HepG2 (cell line): ENCODE data around the gene PARP1. TPM values are rescaled to one million over a fixed set of nuclear protein-coding genes. Genes with fewer than 3 reads are reported as not detected.

ENCODE experiments used
- ATAC-seq: fragments of 200-7000 bp; cut with Tn5 transposase; 3 replicates; pipeline ENCODE4 v1.9.1; 2020; ENCODE audit warnings: mild to moderate bottlenecking, moderate library complexity
- BruUV-seq: library from RNA; stranded (reverse); fragments of 400-500 nt; replicated peaks from 2 replicates; lab custom pipeline; 2021; lab: Mats Ljungman, UMichigan
- CTCF ChIA-PET: fragments of 300-600 bp; formaldehyde crosslinking; extraction: SDS; loops from one replicate; lab custom pipeline; 2021; ENCODE audit warnings: low total read pairs, inconsistent platforms, low intra/inter-chr PET ratio; lab: Yijun Ruan, JAX
- POLR2A ChIA-PET: fragments of 350-600 bp; sonication (Branson Sonifier 250); formaldehyde crosslinking; loops from one replicate; lab custom pipeline; 2020; ENCODE audit warnings: antibody characterized with exemption, inconsistent platforms; lab: Yijun Ruan, JAX
- DNase-seq: peaks from one replicate; pipeline ENCODE4 v3.0.0-alpha.2; 2015; ENCODE audit warnings: low spot score
- FAIRE-seq: peaks from 3 replicates; lab custom pipeline; 2011; peaks lifted over from hg19 to GRCh38; lab: Jason Lieb, UNC
- H2AFZ ChIP-seq: one replicate; pipeline ENCODE4 v1.6.1; 2011; ENCODE audit warnings: low read length, inconsistent platforms
- H3K27ac ChIP-seq: fragments of 300-600 bp; 3 replicates; pipeline ENCODE4 v1.8.0; 2011; ENCODE audit warnings: mixed run types, mild to moderate bottlenecking, mixed read lengths, low read length, inconsistent platforms; ENCODE audit not compliant: insufficient read depth; ENCODE audit errors: extremely low read length
- H3K27me3 ChIP-seq, 2 experiments: fragments of 200-600 bp in 1 of 2; 2 replicates in 1 of 2; 3 replicates in 1 of 2; pipeline versions ENCODE4 v1.6.0 to v1.8.0; 2011; ENCODE audit warnings: low read length in 2 of 2, mild to moderate bottlenecking in 2 of 2, moderate library complexity in 2 of 2, inconsistent platforms in 1 of 2; ENCODE audit not compliant: insufficient read depth in 2 of 2, control insufficient read depth in 1 of 2
- H3K36me3 ChIP-seq, 2 experiments: fragments of 200-600 bp in 1 of 2; replicated peaks in 1 of 2; 2 replicates in 1 of 2; 3 replicates in 1 of 2; pipeline versions ENCODE4 v1.5.1 to v1.8.0; 2011; ENCODE audit warnings: low read length in 2 of 2, inconsistent platforms in 1 of 2; ENCODE audit not compliant: insufficient read depth in 2 of 2, control insufficient read depth in 1 of 2
- H3K4me1 ChIP-seq: 2 replicates; pipeline ENCODE4 v1.5.1; 2012; ENCODE audit warnings: low read length, inconsistent platforms; ENCODE audit not compliant: insufficient read depth
- H3K4me2 ChIP-seq: 2 replicates; pipeline ENCODE4 v1.6.0; 2011; ENCODE audit warnings: low read depth, low read length, inconsistent platforms
- H3K4me3 ChIP-seq, 3 experiments: fragments of 200-600 bp in 1 of 3; sonication (generic), shearing (Covaris generic) in 1 of 3; replicated peaks in 1 of 3; 2 replicates each; pipeline ENCODE4 v1.5.1; 2011 to 2016; ENCODE audit warnings: low read length in 3 of 3, inconsistent platforms in 2 of 3, low read depth in 2 of 3, mild to moderate bottlenecking in 2 of 3, control low read depth in 1 of 3, mixed read lengths in 1 of 3; ENCODE audit not compliant: insufficient read depth in 1 of 3
- H3K79me2 ChIP-seq: one replicate; pipeline ENCODE4 v1.6.1; 2011; ENCODE audit warnings: low read length, inconsistent platforms; ENCODE audit not compliant: insufficient read depth
- H3K9ac ChIP-seq: 2 replicates; pipeline ENCODE4 v1.6.0; 2011; ENCODE audit warnings: mild to moderate bottlenecking, low read depth, low read length, inconsistent platforms; ENCODE audit not compliant: insufficient read depth
- H3K9me3 ChIP-seq: 2 replicates; pipeline ENCODE4 v1.5.1; 2012; ENCODE audit warnings: mild to moderate bottlenecking, low read length
- H4K20me1 ChIP-seq: 2 replicates; pipeline ENCODE4 v1.6.0; 2011; ENCODE audit warnings: inconsistent platforms, mild to moderate bottlenecking, low read length, moderate library complexity; ENCODE audit not compliant: insufficient read depth
- DMAP1 ChIP-seq: IDR thresholded peaks from 2 replicates; pipeline ENCODE4 v1.6.1; 2016
- KMT2B ChIP-seq: IDR thresholded peaks from 2 replicates; pipeline ENCODE4 v1.6.1; 2016; ENCODE audit warnings: missing genetic modification reagents, missing compliant biosample characterization
- MEIS2 ChIP-seq: sonication (generic); formaldehyde crosslinking; IDR thresholded peaks from 2 replicates; pipeline ENCODE4 v1.9.0; 2021; ENCODE audit warnings: mild to moderate bottlenecking, missing genetic modification reagents
- TARDBP ChIP-seq: sonication (generic); formaldehyde crosslinking; IDR thresholded peaks from 2 replicates; pipeline ENCODE4 v1.8.0; 2022; ENCODE audit warnings: mild to moderate bottlenecking, missing genetic modification reagents
- TBL1XR1 ChIP-seq: fragments of 150-350 bp; IDR thresholded peaks from 2 replicates; pipeline ENCODE4 v1.6.1; 2014; ENCODE audit warnings: borderline replicate concordance, low read length; ENCODE audit not compliant: partially characterized antibody
- ZNF260 ChIP-seq: sonication (generic); formaldehyde crosslinking; IDR thresholded peaks from 2 replicates; pipeline ENCODE4 v1.4.0; 2020; ENCODE audit warnings: missing genetic modification reagents, low read depth, mild to moderate bottlenecking, borderline replicate concordance
- ZNF446 ChIP-seq: sonication (generic); formaldehyde crosslinking; IDR thresholded peaks from 2 replicates; pipeline ENCODE4 v1.5.0; 2020; ENCODE audit warnings: mild to moderate bottlenecking, missing genetic modification reagents
- ZNF484 ChIP-seq: sonication (generic); formaldehyde crosslinking; IDR thresholded peaks from 2 replicates; pipeline ENCODE4 v1.5.1; 2020; ENCODE audit warnings: mild to moderate bottlenecking, low read depth, missing genetic modification reagents, borderline replicate concordance
- ZNF564 ChIP-seq: sonication (generic); formaldehyde crosslinking; IDR thresholded peaks from 2 replicates; pipeline ENCODE4 v1.8.1; 2023; ENCODE audit warnings: mild to moderate bottlenecking, missing genetic modification reagents
- WGBS: methylation state at CpG from one replicate; pipeline ENCODE4 v1.1.6; 2017; ENCODE audit warnings: low lambda C conversion rate; 5-methylcytosine and 5-hydroxymethylcytosine counted together
- in situ Hi-C: cut with HindIII; loops from 2 replicates; pipeline ENCODE4 v1.10.0; 2017; ENCODE audit warnings: low pct_unique_long_range_greater_than_20kb; ENCODE audit not compliant: extremely low pct_ligation_motif_present
- intact Hi-C: fragments of 100-400 bp; cut with micrococcal nuclease; formaldehyde crosslinking; loops from one replicate; pipeline ENCODE4 v1.10.0; 2022; ENCODE audit not compliant: unreplicated experiment
- polyA plus RNA-seq, 8 experiments: library from polyadenylated mRNA; depleted of rRNA in 3 of 8; stranded (reverse) in 7 of 8; unstranded in 1 of 8; fragments of >200 nt; fragmentation: Illumina TruSeq in 4 of 8; extraction: Trizol in 4 of 8; gene quantifications; 2 replicates each; pipeline versions ENCODE4 v1.2.1 to v1.2.3, GENCODE V29; 2011 to 2016; ENCODE audit warnings: low read depth in 4 of 8, missing spikeins in 1 of 8, mixed read lengths in 1 of 8; ENCODE audit not compliant: insufficient read depth in 1 of 8
- total RNA-seq, 5 experiments: library from RNA; depleted of rRNA; stranded (reverse); fragments of >200 nt; fragmentation: Illumina TruSeq; extraction: Trizol; gene quantifications; 2 replicates each; pipeline ENCODE4 v1.2.3, GENCODE V29; 2016; ENCODE audit warnings: low read depth in 1 of 5
- TF ChIP-seq, protein P1 (sequence below): sonication (generic); formaldehyde crosslinking; IDR thresholded peaks from 2 replicates; pipeline ENCODE4 v1.9.0; 2021; ENCODE audit warnings: mild to moderate bottlenecking, missing genetic modification reagents
- TF ChIP-seq, protein P2 (sequence below): sonication (generic); formaldehyde crosslinking; IDR thresholded peaks from 2 replicates; pipeline ENCODE4 v1.5.1; 2020; ENCODE audit warnings: mild to moderate bottlenecking, missing genetic modification reagents
- TF ChIP-seq, protein P3 (sequence below): sonication (generic); formaldehyde crosslinking; IDR thresholded peaks from 2 replicates; pipeline ENCODE4 v1.8.1; 2023; ENCODE audit warnings: missing genetic modification reagents, mild to moderate bottlenecking, borderline replicate concordance

The PARP1 gene
- total and polyA plus RNA-seq, 2 of the 13 experiments (the other 11 are each of a cell fraction or from before 2014, with no cell fraction given) = 50.1 to 85.2 TPM

DNA sequence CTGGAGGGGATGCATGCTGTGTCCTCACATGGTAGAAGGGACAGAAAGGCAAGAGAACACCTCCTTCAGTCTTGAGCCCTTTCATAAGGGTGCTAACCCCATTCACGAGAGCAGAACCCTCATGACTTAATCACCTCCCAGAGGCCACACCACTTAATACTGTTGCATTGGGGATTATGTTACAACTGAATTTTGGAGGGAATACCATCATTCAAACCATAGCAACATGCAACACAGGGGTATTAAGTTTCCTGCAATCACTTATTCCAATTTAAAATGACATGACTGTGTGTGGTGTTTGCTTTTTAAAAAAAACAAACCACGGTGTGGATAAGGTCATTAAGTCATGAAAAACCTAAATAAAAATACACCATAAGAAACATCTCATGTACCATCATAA lies 95.8 kb downstream of the PARP1 start:
- TF ChIP-seq ZNF446 (CRISPR knock-in tag) (no peak), ZNF484 (CRISPR knock-in tag) (no peak), TBL1XR1 (no peak), TARDBP (CRISPR knock-in tag) (no peak), KMT2B (CRISPR knock-in tag) (no peak), DMAP1 (CRISPR knock-in tag) (no peak), ZNF564 (CRISPR knock-in tag) (no peak), ZNF260 (no peak), MEIS2 (CRISPR knock-in tag) (no peak)
- TF ChIP-seq, protein P1, sequence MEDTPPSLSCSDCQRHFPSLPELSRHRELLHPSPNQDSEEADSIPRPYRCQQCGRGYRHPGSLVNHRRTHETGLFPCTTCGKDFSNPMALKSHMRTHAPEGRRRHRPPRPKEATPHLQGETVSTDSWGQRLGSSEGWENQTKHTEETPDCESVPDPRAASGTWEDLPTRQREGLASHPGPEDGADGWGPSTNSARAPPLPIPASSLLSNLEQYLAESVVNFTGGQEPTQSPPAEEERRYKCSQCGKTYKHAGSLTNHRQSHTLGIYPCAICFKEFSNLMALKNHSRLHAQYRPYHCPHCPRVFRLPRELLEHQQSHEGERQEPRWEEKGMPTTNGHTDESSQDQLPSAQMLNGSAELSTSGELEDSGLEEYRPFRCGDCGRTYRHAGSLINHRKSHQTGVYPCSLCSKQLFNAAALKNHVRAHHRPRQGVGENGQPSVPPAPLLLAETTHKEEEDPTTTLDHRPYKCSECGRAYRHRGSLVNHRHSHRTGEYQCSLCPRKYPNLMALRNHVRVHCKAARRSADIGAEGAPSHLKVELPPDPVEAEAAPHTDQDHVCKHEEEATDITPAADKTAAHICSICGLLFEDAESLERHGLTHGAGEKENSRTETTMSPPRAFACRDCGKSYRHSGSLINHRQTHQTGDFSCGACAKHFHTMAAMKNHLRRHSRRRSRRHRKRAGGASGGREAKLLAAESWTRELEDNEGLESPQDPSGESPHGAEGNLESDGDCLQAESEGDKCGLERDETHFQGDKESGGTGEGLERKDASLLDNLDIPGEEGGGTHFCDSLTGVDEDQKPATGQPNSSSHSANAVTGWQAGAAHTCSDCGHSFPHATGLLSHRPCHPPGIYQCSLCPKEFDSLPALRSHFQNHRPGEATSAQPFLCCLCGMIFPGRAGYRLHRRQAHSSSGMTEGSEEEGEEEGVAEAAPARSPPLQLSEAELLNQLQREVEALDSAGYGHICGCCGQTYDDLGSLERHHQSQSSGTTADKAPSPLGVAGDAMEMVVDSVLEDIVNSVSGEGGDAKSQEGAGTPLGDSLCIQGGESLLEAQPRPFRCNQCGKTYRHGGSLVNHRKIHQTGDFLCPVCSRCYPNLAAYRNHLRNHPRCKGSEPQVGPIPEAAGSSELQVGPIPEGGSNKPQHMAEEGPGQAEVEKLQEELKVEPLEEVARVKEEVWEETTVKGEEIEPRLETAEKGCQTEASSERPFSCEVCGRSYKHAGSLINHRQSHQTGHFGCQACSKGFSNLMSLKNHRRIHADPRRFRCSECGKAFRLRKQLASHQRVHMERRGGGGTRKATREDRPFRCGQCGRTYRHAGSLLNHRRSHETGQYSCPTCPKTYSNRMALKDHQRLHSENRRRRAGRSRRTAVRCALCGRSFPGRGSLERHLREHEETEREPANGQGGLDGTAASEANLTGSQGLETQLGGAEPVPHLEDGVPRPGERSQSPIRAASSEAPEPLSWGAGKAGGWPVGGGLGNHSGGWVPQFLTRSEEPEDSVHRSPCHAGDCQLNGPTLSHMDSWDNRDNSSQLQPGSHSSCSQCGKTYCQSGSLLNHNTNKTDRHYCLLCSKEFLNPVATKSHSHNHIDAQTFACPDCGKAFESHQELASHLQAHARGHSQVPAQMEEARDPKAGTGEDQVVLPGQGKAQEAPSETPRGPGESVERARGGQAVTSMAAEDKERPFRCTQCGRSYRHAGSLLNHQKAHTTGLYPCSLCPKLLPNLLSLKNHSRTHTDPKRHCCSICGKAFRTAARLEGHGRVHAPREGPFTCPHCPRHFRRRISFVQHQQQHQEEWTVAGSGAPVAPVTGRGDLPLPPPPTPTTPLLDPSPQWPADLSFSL (CRISPR knock-in tag) = no peak
- TF ChIP-seq, protein P2, sequence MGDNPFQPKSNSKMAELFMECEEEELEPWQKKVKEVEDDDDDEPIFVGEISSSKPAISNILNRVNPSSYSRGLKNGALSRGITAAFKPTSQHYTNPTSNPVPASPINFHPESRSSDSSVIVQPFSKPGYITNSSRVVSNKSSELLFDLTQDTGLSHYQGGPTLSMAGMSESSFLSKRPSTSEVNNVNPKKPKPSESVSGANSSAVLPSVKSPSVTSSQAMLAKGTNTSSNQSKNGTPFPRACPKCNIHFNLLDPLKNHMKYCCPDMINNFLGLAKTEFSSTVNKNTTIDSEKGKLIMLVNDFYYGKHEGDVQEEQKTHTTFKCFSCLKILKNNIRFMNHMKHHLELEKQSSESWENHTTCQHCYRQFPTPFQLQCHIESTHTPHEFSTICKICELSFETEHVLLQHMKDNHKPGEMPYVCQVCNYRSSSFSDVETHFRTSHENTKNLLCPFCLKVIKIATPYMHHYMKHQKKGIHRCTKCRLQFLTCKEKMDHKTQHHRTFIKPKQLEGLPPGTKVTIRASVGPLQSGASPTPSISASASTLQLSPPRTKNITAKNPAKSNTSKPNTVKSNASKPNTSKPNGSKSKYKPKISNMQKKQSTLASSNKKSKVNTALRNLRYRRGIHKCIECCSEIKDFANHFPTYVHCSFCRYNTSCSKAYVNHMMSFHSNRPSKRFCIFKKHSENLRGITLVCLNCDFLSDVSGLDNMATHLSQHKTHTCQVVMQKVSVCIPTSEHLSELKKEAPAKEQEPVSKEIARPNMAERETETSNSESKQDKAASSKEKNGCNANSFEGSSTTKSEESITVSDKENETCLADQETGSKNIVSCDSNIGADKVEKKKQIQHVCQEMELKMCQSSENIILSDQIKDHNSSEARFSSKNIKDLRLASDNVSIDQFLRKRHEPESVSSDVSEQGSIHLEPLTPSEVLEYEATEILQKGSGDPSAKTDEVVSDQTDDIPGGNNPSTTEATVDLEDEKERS (CRISPR knock-in tag) = no peak
- TF ChIP-seq, protein P3, sequence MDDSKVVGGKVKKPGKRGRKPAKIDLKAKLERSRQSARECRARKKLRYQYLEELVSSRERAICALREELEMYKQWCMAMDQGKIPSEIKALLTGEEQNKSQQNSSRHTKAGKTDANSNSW (CRISPR knock-in tag) = no peak
- TF ChIP-seq, all 625 proteins: peak for 0
- CTCF ChIA-PET = no interaction called here
- intact Hi-C loops (no loop called here), in situ Hi-C loops (no loop called here)
- Histone ChIP-seq H3K27me3 (no peaks in the 10 kb centered on the region), H3K4me1 (peaks cover 29% of the 10 kb centered on the region), H3K4me3 (no peak overlapping the region), H3K79me2 (peaks cover 12% of the 10 kb centered on the region), H4K20me1 (no peaks in the 10 kb centered on the region), H3K9ac (no peak overlapping the region), H3K36me3 (no peaks in the 10 kb centered on the region), H3K4me2 (no peak overlapping the region), H2AFZ (no peak overlapping the region), H3K27ac (no peak overlapping the region), H3K9me3 (no peaks in the 10 kb centered on the region)
- FAIRE-seq (no peak), ATAC-seq (no peak), DNase-seq (no peak)
- no TSS peak for BruUV-seq
- POLR2A ChIA-PET = no interaction called here
- 86% methylated on average over 2 of the region's 2 CpGs for WGBS
